HCT116 (cell line): Measurements from ENCODE around the gene PRRT4. TPM values are rescaled to one million over a fixed set of nuclear protein-coding genes. Genes with fewer than 3 reads are reported as not detected.
A peak's percentile ranks its signal among the peaks of the same experiment; 100 is the strongest.

ENCODE experiments used
- ATAC-seq: fragments of 200-7000 bp; cut with Tn5 transposase; 2 replicates; pipeline ENCODE4 v1.9.1; 2020; ENCODE audit warnings: mild to moderate bottlenecking, moderate library complexity
- BruUV-seq: library from RNA; stranded (reverse); fragments of 400-500 nt; replicated peaks from 2 replicates; lab custom pipeline; 2021; lab: Mats Ljungman, UMichigan
- CTCF ChIA-PET: fragments of 300-600 bp; sonication (Branson Sonifier 250); formaldehyde crosslinking; loops from one replicate; lab custom pipeline; 2021; ENCODE audit warnings: antibody characterized with exemption; lab: Charles Lee
- POLR2A ChIA-PET: fragments of 300-600, 350-600 bp; sonication (Branson Sonifier 250); formaldehyde crosslinking; loops from one replicate; lab custom pipeline; 2021; ENCODE audit warnings: antibody characterized with exemption; lab: Charles Lee
- RAD21 ChIA-PET, 2 experiments: fragments of 300-600 bp; sonication (Branson Sonifier 250); formaldehyde crosslinking; loops; one replicate each; lab custom pipeline; 2023; ENCODE audit warnings: low total read pairs in 2 of 2; ENCODE audit not compliant: uncharacterized antibody in 2 of 2, unreplicated experiment in 2 of 2, low non-redundant PET in 1 of 2; lab: Charles Lee
- DNase-seq: peaks from one replicate; pipeline ENCODE4 v3.0.0-alpha.2; 2010; ENCODE audit warnings: low read depth, low spot score
- H2AFZ ChIP-seq: fragments of 200-600 bp; shearing (Covaris generic), sonication (generic); 2 replicates; pipeline ENCODE4 v1.6.1; 2017; ENCODE audit warnings: low read depth, mixed run types, mixed read lengths, antibody characterized with exemption, low read length; ENCODE audit not compliant: poor library complexity, severe bottlenecking
- H3K27ac ChIP-seq: 2 replicates; pipeline ENCODE4 v1.5.1; 2012; ENCODE audit warnings: low read depth, low read length
- H3K27me3 ChIP-seq: fragments of 200-600 bp; sonication (generic); 2 replicates; pipeline ENCODE4 v1.6.1; 2016; ENCODE audit warnings: mixed run types, low read length, mixed read lengths; ENCODE audit not compliant: insufficient read depth
- H3K36me3 ChIP-seq, 2 experiments: fragments of 200-500 bp in 1 of 2; fragments of 200-600 bp in 1 of 2; sonication (Bioruptor generic) in 1 of 2; sonication (generic) in 1 of 2; 2 replicates each; pipeline versions ENCODE4 v1.5.1 to v1.6.1; 2014 to 2016; ENCODE audit warnings: low read length in 2 of 2, inconsistent platforms in 1 of 2, mixed read lengths in 1 of 2, mixed run types in 1 of 2; ENCODE audit not compliant: insufficient read depth in 2 of 2, control insufficient read depth in 1 of 2
- H3K4me1 ChIP-seq, 2 experiments: fragments of 200-600 bp in 1 of 2; sonication (generic) in 1 of 2; 2 replicates each; pipeline versions ENCODE4 v1.5.1 to v1.6.1; 2012 to 2017; ENCODE audit warnings: low read length in 2 of 2, inconsistent platforms in 1 of 2, mild to moderate bottlenecking in 1 of 2, mixed read lengths in 1 of 2, mixed run types in 1 of 2, moderate library complexity in 1 of 2; ENCODE audit not compliant: insufficient read depth in 2 of 2, control insufficient read depth in 1 of 2
- H3K4me2 ChIP-seq: fragments of 200-600 bp; sonication (generic); 2 replicates; pipeline ENCODE4 v1.6.1; 2017; ENCODE audit warnings: mixed run types, low read length, mixed read lengths
- H3K4me3 ChIP-seq, 2 experiments: fragments of 200-600 bp in 1 of 2; sonication (generic) in 1 of 2; replicated peaks in 1 of 2; 2 replicates each; pipeline ENCODE4 v1.5.1; 2011 to 2016; ENCODE audit warnings: low read length in 2 of 2, control low read depth in 1 of 2, low read depth in 1 of 2, mild to moderate bottlenecking in 1 of 2, mixed read lengths in 1 of 2, mixed run types in 1 of 2
- H3K79me2 ChIP-seq: fragments of 200-600 bp; sonication (generic); 2 replicates; pipeline ENCODE4 v1.6.1; 2017; ENCODE audit warnings: mild to moderate bottlenecking, mixed run types, low read length, moderate library complexity, mixed read lengths; ENCODE audit not compliant: insufficient read depth
- H3K9ac ChIP-seq: fragments of 200-600 bp; sonication (generic); 2 replicates; pipeline ENCODE4 v1.6.1; 2016; ENCODE audit warnings: low read length, mixed read lengths
- H3K9me2 ChIP-seq: fragments of 200-600 bp; sonication (generic), shearing (Covaris generic); 2 replicates; pipeline ENCODE4 v1.6.1; 2017; ENCODE audit warnings: mixed run types, mild to moderate bottlenecking, moderate library complexity; ENCODE audit not compliant: insufficient read depth
- H3K9me3 ChIP-seq, 2 experiments: fragments of 200-500 bp in 1 of 2; fragments of 200-600 bp in 1 of 2; sonication (Bioruptor generic) in 1 of 2; sonication (generic) in 1 of 2; 2 replicates each; pipeline ENCODE4 v1.6.1; 2014 to 2017; ENCODE audit warnings: low read length in 2 of 2, mixed read lengths in 2 of 2, inconsistent platforms in 1 of 2, low read depth in 1 of 2, mild to moderate bottlenecking in 1 of 2, mixed run types in 1 of 2, moderate library complexity in 1 of 2; ENCODE audit not compliant: control insufficient read depth in 1 of 2, insufficient read depth in 1 of 2
- H4K20me1 ChIP-seq: fragments of 200-600 bp; sonication (generic), shearing (Covaris generic); 2 replicates; pipeline ENCODE4 v1.6.1; 2017; ENCODE audit warnings: mixed run types, mild to moderate bottlenecking, moderate library complexity; ENCODE audit not compliant: insufficient read depth
- CBX3 ChIP-seq: IDR thresholded peaks from 2 replicates; pipeline ENCODE4 v1.6.1; 2012; ENCODE audit warnings: low read depth
- FOSL1 ChIP-seq: IDR thresholded peaks from 2 replicates; pipeline ENCODE4 v1.6.1; 2012; ENCODE audit warnings: low read depth
- JUND ChIP-seq: IDR thresholded peaks from 2 replicates; pipeline ENCODE4 v1.6.1; 2012
- POLR2A ChIP-seq: IDR thresholded peaks from 2 replicates; pipeline ENCODE4 v1.7.0; 2011; ENCODE audit warnings: borderline replicate concordance; ENCODE audit not compliant: insufficient read depth, insufficient read length; ENCODE audit errors: extremely low read depth
- SIN3A ChIP-seq: IDR thresholded peaks from 2 replicates; pipeline ENCODE4 v1.6.1; 2012; ENCODE audit warnings: low read depth
- SP1 ChIP-seq: IDR thresholded peaks from 2 replicates; pipeline ENCODE4 v1.6.1; 2012; ENCODE audit warnings: low read depth
- TCF7L2 ChIP-seq: IDR thresholded peaks from 2 replicates; pipeline ENCODE4 v1.7.0; 2011; ENCODE audit warnings: borderline replicate concordance, inconsistent platforms; ENCODE audit not compliant: insufficient read depth, insufficient read length; ENCODE audit errors: extremely low read depth
- intact Hi-C: fragments of 100-400 bp; cut with micrococcal nuclease; formaldehyde crosslinking; loops from 2 replicates; pipeline ENCODE4 v1.10.0; 2022
- total RNA-seq: library from RNA; stranded (reverse); gene quantifications from one replicate; pipeline ENCODE4 v1.2.1, GENCODE V29; 2021; ENCODE audit not compliant: unreplicated experiment
- TF ChIP-seq, protein P1 (sequence below): IDR thresholded peaks from 2 replicates; pipeline ENCODE4 v1.6.1; 2012
- TF ChIP-seq, protein P2 (sequence below), 3 experiments: fragments of 200-600 bp in 1 of 3; sonication (generic) in 1 of 3; IDR thresholded peaks in 2 of 3; conservative IDR thresholded peaks in 1 of 3; 2 replicates each; pipeline ENCODE4 v1.5.1; 2012 to 2017; ENCODE audit warnings: low read depth in 2 of 3, low read length in 2 of 3, antibody characterized with exemption in 1 of 3, borderline replicate concordance in 1 of 3, control low read depth in 1 of 3, mild to moderate bottlenecking in 1 of 3, mixed read lengths in 1 of 3, mixed run types in 1 of 3, moderate library complexity in 1 of 3; ENCODE audit not compliant: insufficient read depth in 1 of 3
- TF ChIP-seq, protein P3 (sequence below): IDR thresholded peaks from 2 replicates; pipeline ENCODE4 v1.6.1; 2011; ENCODE audit warnings: mild to moderate bottlenecking, low read length, moderate library complexity; ENCODE audit not compliant: insufficient replicate concordance; ENCODE audit errors: extremely low read depth

PRRT4 gene
- total RNA-seq, 1 experiment from 2014 or later = 4.0 TPM

DNA sequence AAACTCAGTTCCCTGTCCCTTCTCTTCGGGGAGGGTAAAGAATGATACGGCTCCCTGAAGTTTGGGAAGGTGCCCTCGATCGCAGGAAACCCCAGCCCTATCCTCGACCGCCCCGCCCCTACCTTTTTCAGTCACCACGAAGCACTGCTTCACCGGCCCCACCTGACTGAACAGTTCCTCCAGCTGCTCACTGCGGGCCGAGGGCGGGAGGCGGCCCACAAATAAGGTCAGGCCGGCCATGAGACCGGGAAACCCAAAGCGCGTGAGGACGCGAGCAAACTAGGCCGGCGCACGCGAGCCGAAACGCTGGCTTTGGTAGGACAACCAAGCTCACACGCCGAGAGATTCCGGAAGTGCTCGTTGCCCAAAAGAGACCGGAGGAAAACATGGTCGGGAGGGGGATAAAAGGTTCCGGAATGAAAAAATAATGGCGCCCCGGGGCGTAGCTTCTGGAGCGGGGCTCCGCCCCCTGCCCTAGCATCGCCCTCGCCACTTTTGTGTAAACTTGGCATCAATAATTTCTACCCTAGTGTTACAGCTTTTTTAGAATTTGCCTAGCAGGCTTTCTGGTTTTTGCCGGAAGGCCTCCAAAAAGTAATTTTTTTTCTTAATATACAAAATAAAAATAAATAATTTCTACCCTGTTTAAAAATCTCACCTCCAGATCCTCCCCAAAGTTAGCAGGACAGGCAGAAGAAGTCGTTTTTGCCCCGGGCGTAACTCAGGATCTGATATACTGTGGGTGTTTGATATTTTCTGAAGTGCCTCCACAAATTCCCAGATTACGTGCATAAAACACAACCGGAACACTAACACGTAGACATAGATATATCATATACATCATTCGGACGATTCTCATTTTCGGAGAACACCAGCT is 17.7 kb downstream of the PRRT4 start, which contains the start of gene RBM28 (continued):
- peak; percentile 88 for TF ChIP-seq SP1
- peak; percentile 14 for TF ChIP-seq TCF7L2
- TF ChIP-seq, protein P1, sequence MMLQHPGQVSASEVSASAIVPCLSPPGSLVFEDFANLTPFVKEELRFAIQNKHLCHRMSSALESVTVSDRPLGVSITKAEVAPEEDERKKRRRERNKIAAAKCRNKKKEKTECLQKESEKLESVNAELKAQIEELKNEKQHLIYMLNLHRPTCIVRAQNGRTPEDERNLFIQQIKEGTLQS = no peak
- TF ChIP-seq FOSL1 = no peak
- TF ChIP-seq POLR2A = peak; percentile 65

DNA sequence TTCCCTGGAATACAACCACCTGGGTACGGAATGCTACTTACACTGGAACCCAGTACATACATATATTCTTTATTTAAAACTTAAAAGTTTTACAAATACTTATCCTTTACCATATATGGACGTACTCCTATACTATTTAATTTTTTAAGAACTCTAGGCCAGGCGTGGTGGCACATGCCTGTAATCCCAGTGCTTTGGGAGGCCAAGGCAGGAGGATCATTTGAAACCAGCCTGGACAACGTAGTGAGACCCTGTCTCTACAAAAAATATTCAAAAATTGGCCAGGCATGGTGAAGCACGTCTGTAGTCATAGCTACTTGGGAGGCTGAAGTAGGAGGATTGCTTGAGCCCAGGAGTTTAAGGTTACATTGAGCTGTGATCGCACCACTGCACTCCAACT is 19.8 kb downstream of the PRRT4 start:
- Histone ChIP-seq H3K9me2 (no peaks in the 10 kb centered on the region), H4K20me1 (no peaks in the 10 kb centered on the region), H3K9ac (0 out of 2 replicates have a peak overlapping the region, but pooled peaks have one; percentile 93), H3K4me1 (peaks cover 9 to 18% of the 10 kb centered on the region in 2 experiments), H2AFZ (no peak overlapping the region), H3K27me3 (no peaks in the 10 kb centered on the region), H3K27ac (no peak overlapping the region), H3K9me3 (no peaks in the 10 kb centered on the region), H3K79me2 (peaks cover 59% of the 10 kb centered on the region), H3K4me3 (peak overlapping the region in 1 of 2 experiments; percentile 92; a peak in 2 of 4 replicates), H3K36me3 (peaks cover 20 to 29% of the 10 kb centered on the region in 2 experiments; a peak in 3 of 4 replicates), H3K4me2 (peak overlapping the region; percentile 75)
- TF ChIP-seq, protein P2, sequence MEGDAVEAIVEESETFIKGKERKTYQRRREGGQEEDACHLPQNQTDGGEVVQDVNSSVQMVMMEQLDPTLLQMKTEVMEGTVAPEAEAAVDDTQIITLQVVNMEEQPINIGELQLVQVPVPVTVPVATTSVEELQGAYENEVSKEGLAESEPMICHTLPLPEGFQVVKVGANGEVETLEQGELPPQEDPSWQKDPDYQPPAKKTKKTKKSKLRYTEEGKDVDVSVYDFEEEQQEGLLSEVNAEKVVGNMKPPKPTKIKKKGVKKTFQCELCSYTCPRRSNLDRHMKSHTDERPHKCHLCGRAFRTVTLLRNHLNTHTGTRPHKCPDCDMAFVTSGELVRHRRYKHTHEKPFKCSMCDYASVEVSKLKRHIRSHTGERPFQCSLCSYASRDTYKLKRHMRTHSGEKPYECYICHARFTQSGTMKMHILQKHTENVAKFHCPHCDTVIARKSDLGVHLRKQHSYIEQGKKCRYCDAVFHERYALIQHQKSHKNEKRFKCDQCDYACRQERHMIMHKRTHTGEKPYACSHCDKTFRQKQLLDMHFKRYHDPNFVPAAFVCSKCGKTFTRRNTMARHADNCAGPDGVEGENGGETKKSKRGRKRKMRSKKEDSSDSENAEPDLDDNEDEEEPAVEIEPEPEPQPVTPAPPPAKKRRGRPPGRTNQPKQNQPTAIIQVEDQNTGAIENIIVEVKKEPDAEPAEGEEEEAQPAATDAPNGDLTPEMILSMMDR (IDR thresholded peaks at IDR 0.05 in 2 of 3, conservative IDR thresholded peaks at IDR 0.05 in 1 of 3; ENCODE audit: borderline replicate concordance in 1 of 3, insufficient read depth in 1 of 3, low read depth in 2 of 3, low read length in 2 of 3) = no peak
- TF ChIP-seq JUND (no peak), CBX3 (no peak), SIN3A (no peak)
- TF ChIP-seq, protein P3, sequence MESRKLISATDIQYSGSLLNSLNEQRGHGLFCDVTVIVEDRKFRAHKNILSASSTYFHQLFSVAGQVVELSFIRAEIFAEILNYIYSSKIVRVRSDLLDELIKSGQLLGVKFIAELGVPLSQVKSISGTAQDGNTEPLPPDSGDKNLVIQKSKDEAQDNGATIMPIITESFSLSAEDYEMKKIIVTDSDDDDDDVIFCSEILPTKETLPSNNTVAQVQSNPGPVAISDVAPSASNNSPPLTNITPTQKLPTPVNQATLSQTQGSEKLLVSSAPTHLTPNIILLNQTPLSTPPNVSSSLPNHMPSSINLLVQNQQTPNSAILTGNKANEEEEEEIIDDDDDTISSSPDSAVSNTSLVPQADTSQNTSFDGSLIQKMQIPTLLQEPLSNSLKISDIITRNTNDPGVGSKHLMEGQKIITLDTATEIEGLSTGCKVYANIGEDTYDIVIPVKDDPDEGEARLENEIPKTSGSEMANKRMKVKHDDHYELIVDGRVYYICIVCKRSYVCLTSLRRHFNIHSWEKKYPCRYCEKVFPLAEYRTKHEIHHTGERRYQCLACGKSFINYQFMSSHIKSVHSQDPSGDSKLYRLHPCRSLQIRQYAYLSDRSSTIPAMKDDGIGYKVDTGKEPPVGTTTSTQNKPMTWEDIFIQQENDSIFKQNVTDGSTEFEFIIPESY = no peak
- no peak for ATAC-seq
- POLR2A ChIA-PET = no interaction called here
- intact Hi-C loops = no loop called here
- DNase-seq = no peak
- RAD21 ChIA-PET = no interaction called here
- no TSS peak for BruUV-seq
- CTCF ChIA-PET = no interaction called here
